ENCODE data around the gene LRRC28. TPM values are rescaled to one million over a fixed set of nuclear protein-coding genes. Genes with fewer than 3 reads are reported as not detected.

LRRC28 gene
- total and polyA plus RNA-seq, 4 donors, result 7.7 to 66.1 (median 13.0) TPM

GRCh38 chr15:99328106-99329072, 77.1 kb downstream of the LRRC28 start:
- no peak overlapping the region for H3K27ac ChIP-seq (ENCODE audit: low read depth in 1 of 2, low read length in 1 of 2)
- DNase-seq (no peak), ATAC-seq (ENCODE audit: insufficient read depth, low FRiP score) (no peak)
- no peaks in the 10 kb centered on the region for H3K27me3 ChIP-seq (ENCODE audit: control insufficient read depth in 3 of 3, insufficient read depth in 3 of 3, low read length in 2 of 3)
- H3K9me3 ChIP-seq (ENCODE audit: control insufficient read depth in 4 of 4, insufficient read depth in 3 of 4, low read length in 3 of 4), result no peaks in the 10 kb centered on the region
- H3K36me3 ChIP-seq (ENCODE audit: control insufficient read depth in 4 of 4, insufficient read depth in 4 of 4, low read length in 4 of 4), result no peaks in the 10 kb centered on the region
- H3K4me1 ChIP-seq (ENCODE audit: control insufficient read depth in 5 of 5, insufficient read depth in 5 of 5, low read length in 5 of 5), result peaks cover 0 to 10% (median 0%) of the 10 kb centered on the region in 5 donors
- H3K4me3 ChIP-seq, result no peak overlapping the region
- no peak overlapping the region for H3K9ac ChIP-seq (ENCODE audit: insufficient read depth in 1 of 2, low read length in 2 of 2)
- TF ChIP-seq CTCF (IDR thresholded peaks at IDR 0.05; ENCODE audit: control extremely low read depth, extremely low read depth), result no peak
- 82 to 87% methylated on average over 7 of the region's 7 CpGs for WGBS, 2 donors

GRCh38 chr15:99331381-99331780, 80.1 kb downstream of the LRRC28 start:
- ATAC-seq (ENCODE audit: insufficient read depth, low FRiP score) (no peak), DNase-seq (no peak)
- Histone ChIP-seq H3K9ac (ENCODE audit: insufficient read depth in 1 of 2, low read length in 2 of 2) (no peak overlapping the region), H3K27ac (ENCODE audit: low read depth in 1 of 2, low read length in 1 of 2) (no peak overlapping the region), H3K36me3 (ENCODE audit: control insufficient read depth in 4 of 4, insufficient read depth in 4 of 4, low read length in 4 of 4) (no peaks in the 10 kb centered on the region), H3K9me3 (ENCODE audit: control insufficient read depth in 4 of 4, insufficient read depth in 3 of 4, low read length in 3 of 4) (no peaks in the 10 kb centered on the region), H3K4me3 (no peak overlapping the region), H3K4me1 (ENCODE audit: control insufficient read depth in 5 of 5, insufficient read depth in 5 of 5, low read length in 5 of 5) (peaks cover 0 to 7% (median 0%) of the 10 kb centered on the region in 5 donors), H3K27me3 (ENCODE audit: control insufficient read depth in 3 of 3, insufficient read depth in 3 of 3, low read length in 2 of 3) (no peaks in the 10 kb centered on the region)
- 98 to 100% methylated on average over 2 of the region's 2 CpGs for WGBS, 2 donors
- TF ChIP-seq CTCF (IDR thresholded peaks at IDR 0.05; ENCODE audit: control extremely low read depth, extremely low read depth), result no peak

- no peak overlapping the region for H3K27ac ChIP-seq (ENCODE audit: low read depth in 1 of 2, low read length in 1 of 2)
Observed at GRCh38 chr15:99333413-99333812, 82.1 kb downstream of the LRRC28 start.

More at GRCh38 chr15:99333413-99333812, 82.1 kb downstream of the LRRC28 start:
- Histone ChIP-seq H3K4me3 (no peak overlapping the region), H3K9ac (ENCODE audit: insufficient read depth in 1 of 2, low read length in 2 of 2) (no peak overlapping the region), H3K27me3 (ENCODE audit: control insufficient read depth in 3 of 3, insufficient read depth in 3 of 3, low read length in 2 of 3) (no peaks in the 10 kb centered on the region), H3K9me3 (ENCODE audit: control insufficient read depth in 4 of 4, insufficient read depth in 3 of 4, low read length in 3 of 4) (no peaks in the 10 kb centered on the region), H3K4me1 (ENCODE audit: control insufficient read depth in 5 of 5, insufficient read depth in 5 of 5, low read length in 5 of 5) (peaks cover 0 to 7% (median 0%) of the 10 kb centered on the region in 5 donors), H3K36me3 (ENCODE audit: control insufficient read depth in 4 of 4, insufficient read depth in 4 of 4, low read length in 4 of 4) (no peaks in the 10 kb centered on the region)
- ATAC-seq (ENCODE audit: insufficient read depth, low FRiP score) (no peak), DNase-seq (no peak)
- TF ChIP-seq CTCF (IDR thresholded peaks at IDR 0.05; ENCODE audit: control extremely low read depth, extremely low read depth), result no peak
